ENCODE data around the gene SLC9A9.

GRCh38 chr3:143408771-143409170 is 439.5 kb downstream of the SLC9A9 start:
- TF ChIP-seq CTCF (IDR thresholded peaks at IDR 0.05) (no peak), POLR2A (IDR thresholded peaks at IDR 0.05) (no peak)

Measured in right lobe of liver (tissue), 4 donors.